NCI-H187 (cell line): ENCODE data around the gene OXCT1.
"Not testable (repeated sequence)": the region's sequence is repeated elsewhere in the genome, so short reads cannot be mapped to it uniquely, and the experiment has no call there.

Experiments
- DNase-seq, 2 experiments: peaks; one replicate each; lab custom pipeline; 2025; lab: John Stamatoyannopoulos, UW

Gene OXCT1

GRCh38 chr5:41827792-41828191 lies 42.4 kb downstream of the OXCT1 start:
- no peak for DNase-seq

DNA sequence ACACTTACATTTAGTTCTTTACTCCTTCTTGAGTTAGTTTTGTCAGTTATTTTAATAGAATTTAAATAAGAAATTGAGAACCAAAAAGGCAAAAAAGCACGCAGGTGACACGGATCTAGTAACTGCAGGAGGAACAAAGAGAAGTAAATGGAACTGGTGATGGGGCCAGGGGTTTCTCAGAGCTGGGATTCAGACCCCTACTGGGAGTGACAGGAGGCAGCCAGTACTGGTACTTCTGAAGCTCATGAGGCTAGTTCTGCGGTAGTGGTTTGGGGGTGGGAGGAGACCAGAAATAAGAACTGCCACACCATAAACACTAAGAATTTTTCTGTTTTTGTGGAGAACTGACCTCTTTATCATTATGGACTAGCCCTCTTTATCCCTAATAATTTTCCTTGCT lies 48.2 kb downstream of the OXCT1 start:
- no peak for DNase-seq

- no peak for DNase-seq
Observed at GRCh38 chr5:41821051-41821450, 49.2 kb downstream of the OXCT1 start.

DNA sequence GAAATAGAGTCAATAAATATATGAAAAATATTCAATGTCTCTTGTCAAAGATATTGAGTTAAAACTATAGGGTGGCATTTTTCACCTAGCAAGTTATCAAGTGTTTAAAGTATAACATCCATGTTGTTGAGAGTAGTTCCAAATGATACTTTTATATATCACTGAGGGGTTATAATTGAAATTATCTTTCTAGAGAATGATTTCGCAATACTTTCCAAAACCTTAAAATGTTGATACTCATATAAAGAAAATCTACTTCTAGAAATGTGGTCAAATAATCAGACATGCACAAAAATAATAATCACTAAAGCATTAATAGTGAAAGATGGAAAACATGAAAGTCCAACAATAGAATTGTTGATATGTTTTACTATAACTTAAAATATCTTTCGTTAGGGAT lies 50.1 kb downstream of the OXCT1 start:
- DNase-seq = no peak

DNA sequence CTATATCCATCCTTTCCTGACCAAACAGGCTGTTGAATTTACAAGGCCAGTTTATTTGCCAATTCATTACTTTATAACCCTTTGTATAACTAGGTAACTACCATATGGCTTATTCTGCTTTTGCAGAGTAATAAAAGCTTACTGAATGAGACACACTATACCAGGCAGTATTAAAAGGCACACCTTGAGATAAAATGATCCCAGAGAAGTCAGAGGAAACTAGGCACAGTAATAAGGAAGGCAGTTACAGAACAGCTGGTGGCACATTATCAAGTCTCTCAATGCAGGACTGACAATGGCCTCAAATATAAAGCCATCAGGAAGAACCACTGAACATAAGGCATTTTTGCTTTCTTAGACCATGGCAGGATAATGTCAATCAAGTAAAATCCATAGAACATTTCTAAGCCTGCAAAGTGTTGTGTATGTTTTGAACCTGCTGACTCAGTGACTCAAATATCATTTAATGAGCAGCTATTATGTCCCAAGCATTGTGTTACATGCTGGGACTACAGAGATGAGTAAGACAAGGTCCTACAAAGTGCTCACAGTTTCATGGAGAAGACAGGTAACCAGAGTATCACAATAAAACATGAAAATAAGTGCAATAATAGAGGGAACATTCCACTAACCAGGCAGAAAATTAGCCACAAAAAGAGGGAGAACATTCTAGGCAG lies 52.5 kb downstream of the OXCT1 start:
- DNase-seq = no peak

DNA sequence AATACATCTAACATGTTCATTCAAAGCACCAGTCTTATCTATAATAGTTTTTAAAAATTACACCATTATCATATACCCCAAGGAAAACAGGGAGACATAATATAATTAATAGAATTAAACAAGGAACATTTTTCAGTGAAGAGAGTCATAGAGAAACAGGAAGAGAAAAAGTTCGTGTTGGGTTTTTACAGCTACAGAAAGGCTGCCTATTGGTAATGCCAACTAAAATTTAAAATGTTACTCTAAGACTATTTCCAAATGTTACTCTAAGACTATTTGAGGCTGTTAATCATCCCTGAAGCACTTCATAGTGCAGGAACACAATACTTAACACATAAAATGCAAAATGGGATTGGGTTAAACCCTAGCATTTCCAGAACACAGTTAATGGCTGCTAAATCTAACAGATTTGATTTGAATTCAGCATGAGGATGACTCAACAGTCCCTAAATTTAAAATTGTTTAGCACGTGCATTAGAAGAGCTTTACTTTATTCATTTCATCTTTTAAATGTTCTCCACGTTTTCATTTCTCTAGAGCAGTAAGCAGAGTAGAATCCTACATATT lies 54.5 kb downstream of the OXCT1 start:
- DNase-seq = no peak

DNA sequence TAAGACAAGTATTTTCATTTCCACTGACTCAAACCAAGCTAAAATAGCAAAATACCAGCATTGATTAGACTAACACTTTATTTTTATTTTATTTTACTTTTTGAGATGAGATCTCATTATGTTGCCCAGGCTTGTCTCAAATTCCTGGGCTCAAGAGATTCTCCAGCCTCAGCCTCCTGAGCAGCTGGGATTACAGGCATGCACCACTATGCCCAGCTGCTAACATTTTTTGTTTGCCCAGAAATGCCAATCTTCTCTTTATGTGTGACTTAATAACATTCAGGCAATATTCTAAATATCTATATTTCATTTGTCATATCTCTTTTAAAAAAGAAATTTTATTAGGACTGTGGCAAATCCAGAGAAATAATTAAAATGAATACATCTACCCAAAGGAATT lies 55.0 kb downstream of the OXCT1 start:
- DNase-seq = no peak

- not testable (repeated sequence) for DNase-seq
Observed at GRCh38 chr5:41814306-41814705, 55.9 kb downstream of the OXCT1 start.

DNA sequence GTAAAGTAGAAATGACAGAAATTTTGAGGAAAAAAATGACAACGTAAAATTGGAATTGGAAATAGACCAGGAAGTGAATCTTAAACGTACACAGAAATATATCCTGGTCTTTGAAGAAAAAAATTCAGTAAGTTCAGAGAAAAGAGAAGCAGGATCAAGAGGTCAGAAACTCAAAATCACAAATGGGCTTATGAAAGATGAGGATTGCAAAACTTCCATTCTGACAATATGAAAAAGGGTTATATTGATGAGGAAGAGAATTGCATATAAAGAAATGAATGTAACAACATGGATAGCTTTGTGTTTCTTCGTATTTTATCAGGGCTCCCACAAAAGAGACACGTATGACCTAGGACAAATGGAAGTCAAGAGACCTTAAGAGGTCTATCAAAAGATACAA lies 58.1 kb downstream of the OXCT1 start:
- no peak for DNase-seq

- no peak for DNase-seq
Observed at GRCh38 chr5:41809128-41809527, 61.1 kb downstream of the OXCT1 start.

GRCh38 chr5:41808294-41808693 lies 61.9 kb downstream of the OXCT1 start:
- no peak for DNase-seq

GRCh38 chr5:41797662-41798061 lies 72.6 kb downstream of the OXCT1 start:
- no peak for DNase-seq

DNA sequence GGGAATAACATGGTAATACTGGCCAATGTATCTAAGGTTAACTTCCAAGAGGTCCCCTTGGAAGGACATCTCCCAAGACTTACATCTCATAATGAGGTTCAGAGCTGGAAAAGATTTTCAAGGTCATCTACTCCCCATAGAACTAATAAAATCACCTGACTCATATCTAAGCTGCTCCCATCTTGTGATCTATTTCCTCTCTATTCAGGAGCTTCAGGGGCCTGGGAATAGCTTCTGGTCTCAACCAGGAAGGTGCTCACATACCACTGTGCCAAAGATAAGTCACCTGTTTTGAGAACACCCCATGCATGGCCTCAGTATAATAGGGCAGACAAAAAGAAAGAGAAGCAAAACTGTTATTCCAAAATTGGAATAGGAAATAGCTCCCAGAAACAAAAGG lies 74.2 kb downstream of the OXCT1 start:
- no peak for DNase-seq

- no peak for DNase-seq
Observed at GRCh38 chr5:41795125-41795524, 75.1 kb downstream of the OXCT1 start.

- DNase-seq = no peak
Observed at GRCh38 chr5:41794471-41794870, 75.8 kb downstream of the OXCT1 start.

- DNase-seq = no peak
Observed at GRCh38 chr5:41793141-41793770, 77.0 kb downstream of the OXCT1 start.

- no peak for DNase-seq
Observed at GRCh38 chr5:41790038-41790776, 80.0 kb downstream of the OXCT1 start.

- no peak for DNase-seq
Observed at GRCh38 chr5:41789434-41789833, 80.8 kb downstream of the OXCT1 start.

DNA sequence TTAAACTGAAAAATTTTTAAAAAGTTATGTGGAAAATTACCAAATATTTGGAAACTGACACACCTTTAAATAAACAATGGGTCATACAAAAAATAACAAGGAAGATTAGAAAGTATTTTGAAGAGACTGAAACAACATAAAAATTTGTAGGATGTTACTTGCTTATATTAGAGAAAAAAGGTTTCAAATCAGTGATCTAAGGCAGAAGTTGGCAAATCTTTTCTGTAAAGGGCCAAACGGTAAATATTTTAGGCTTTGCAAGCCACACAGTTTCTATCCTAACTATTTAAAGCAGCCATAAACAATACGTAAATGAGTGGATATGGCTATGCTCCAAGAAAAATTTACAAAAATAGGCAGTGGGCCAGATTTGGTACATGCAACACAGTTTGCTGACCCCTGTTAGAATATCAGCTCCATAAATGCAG lies 81.3 kb downstream of the OXCT1 start:
- DNase-seq = no peak

DNA sequence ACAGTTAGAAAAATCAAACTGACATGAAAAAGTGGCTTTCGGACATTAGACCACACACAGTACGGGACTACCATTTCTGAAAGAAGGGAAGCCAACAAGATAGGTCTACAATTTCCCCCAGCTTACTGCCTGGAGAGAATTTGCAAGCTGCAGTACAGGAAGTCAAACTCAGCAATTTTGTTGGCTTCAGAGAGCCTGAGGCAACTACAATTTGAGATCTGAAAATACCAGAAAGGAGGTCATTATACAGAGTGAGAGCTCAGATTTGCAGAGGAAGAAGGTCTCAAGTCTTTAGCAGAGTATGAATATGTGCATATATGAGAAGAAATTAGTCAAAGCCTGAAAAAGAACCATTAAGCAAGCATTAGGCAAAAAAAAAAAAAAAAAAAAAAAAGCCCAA lies 83.0 kb downstream of the OXCT1 start:
- DNase-seq = no peak

DNA sequence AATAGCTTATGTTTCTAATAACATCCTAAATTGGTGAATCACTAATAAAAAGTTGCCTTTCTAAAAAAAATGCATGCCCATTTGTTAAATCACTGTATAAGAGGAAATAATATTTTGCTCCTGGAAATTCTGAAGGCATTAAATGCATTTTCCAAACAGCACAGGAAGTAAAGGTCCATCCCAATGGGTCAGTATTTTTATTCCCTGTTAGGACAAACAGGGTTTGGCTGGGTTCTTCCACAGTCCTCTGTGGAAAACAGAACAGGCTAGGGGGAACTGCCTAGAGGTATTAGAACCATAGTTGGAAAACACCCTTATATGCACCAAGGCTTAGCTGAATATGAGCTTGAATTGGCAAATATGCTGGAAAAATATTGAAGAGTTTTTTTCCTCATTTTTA lies 85.2 kb downstream of the OXCT1 start:
- no peak for DNase-seq

- no peak for DNase-seq
Observed at GRCh38 chr5:41778410-41778809, 91.8 kb downstream of the OXCT1 start.

- DNase-seq = no peak
Observed at GRCh38 chr5:41776435-41776834, 93.8 kb downstream of the OXCT1 start.
